Osteocyte (in vitro differentiated cells): ENCODE data around the gene MRPS16. TPM values are rescaled to one million over a fixed set of nuclear protein-coding genes. Genes with fewer than 3 reads are reported as not detected.

ENCODE experiments used
- DNase-seq: peaks from one replicate; pipeline ENCODE4 v3.0.0; 2021; ENCODE audit warnings: mixed read lengths; ENCODE audit not compliant: unreplicated experiment; ENCODE audit errors: extremely low spot score
- H3K27ac Mint-ChIP-seq: one replicate; pipeline ENCODE4 v1.8.0; 2021; ENCODE audit warnings: mild to moderate bottlenecking, mixed read lengths; ENCODE audit not compliant: unreplicated experiment
- H3K27me3 Mint-ChIP-seq: one replicate; pipeline ENCODE4 v1.8.0; 2021; ENCODE audit warnings: mixed read lengths; ENCODE audit not compliant: unreplicated experiment
- H3K36me3 Mint-ChIP-seq: one replicate; pipeline ENCODE4 v1.8.0; 2021; ENCODE audit warnings: mixed read lengths; ENCODE audit not compliant: unreplicated experiment
- H3K4me1 Mint-ChIP-seq: one replicate; pipeline ENCODE4 v1.8.0; 2021; ENCODE audit warnings: mixed read lengths; ENCODE audit not compliant: unreplicated experiment
- H3K4me3 Mint-ChIP-seq: one replicate; pipeline ENCODE4 v1.8.0; 2021; ENCODE audit warnings: mild to moderate bottlenecking, moderate library complexity, mixed read lengths; ENCODE audit not compliant: unreplicated experiment
- H3K9me3 Mint-ChIP-seq: one replicate; pipeline ENCODE4 v1.8.0; 2021; ENCODE audit warnings: mixed read lengths; ENCODE audit not compliant: unreplicated experiment
- CTCF ChIP-seq: fragments of 200-600 bp; sonication (generic); IDR thresholded peaks from 2 replicates; pipeline ENCODE4 v1.5.0; 2021; ENCODE audit warnings: antibody characterized with exemption, mild to moderate bottlenecking, moderate library complexity
- total RNA-seq: library from RNA; stranded (reverse); gene quantifications from 2 replicates; pipeline ENCODE4 v1.2.1, GENCODE V29; 2021

Gene MRPS16
- total RNA-seq, 1 donor from 2014 or later, result 78.6 TPM

GRCh38 chr10:73239908-73240307 lies 12.5 kb downstream of the MRPS16 start:
- Mint-ChIP-seq H3K27me3 (no peaks in the 10 kb centered on the region), H3K27ac (no peak overlapping the region), H3K4me1 (peaks cover 10% of the 10 kb centered on the region), H3K36me3 (peaks cover 23% of the 10 kb centered on the region), H3K9me3 (no peaks in the 10 kb centered on the region), H3K4me3 (no peak overlapping the region)
- no peak for TF ChIP-seq CTCF
- DNase-seq, result no peak

GRCh38 chr10:73238990-73239566 lies 13.4 kb downstream of the MRPS16 start:
- Mint-ChIP-seq H3K4me1 (peaks cover 3% of the 10 kb centered on the region), H3K4me3 (no peak overlapping the region), H3K27me3 (no peaks in the 10 kb centered on the region), H3K36me3 (peaks cover 18% of the 10 kb centered on the region), H3K27ac (no peak overlapping the region), H3K9me3 (no peaks in the 10 kb centered on the region)
- TF ChIP-seq CTCF, result no peak
- no peak for DNase-seq

GRCh38 chr10:73234695-73235094 lies 17.7 kb downstream of the MRPS16 start:
- Mint-ChIP-seq H3K9me3 (no peaks in the 10 kb centered on the region), H3K27ac (no peak overlapping the region), H3K4me1 (no peaks in the 10 kb centered on the region), H3K36me3 (peaks cover 24% of the 10 kb centered on the region), H3K4me3 (no peak overlapping the region), H3K27me3 (no peaks in the 10 kb centered on the region)
- no peak for DNase-seq
- no peak for TF ChIP-seq CTCF

- no peak overlapping the region for H3K27ac Mint-ChIP-seq
Measured at GRCh38 chr10:73233883-73234282, 18.6 kb downstream of the MRPS16 start.

GRCh38 chr10:73232887-73233286 lies 19.6 kb downstream of the MRPS16 start:
- Mint-ChIP-seq H3K9me3 (no peaks in the 10 kb centered on the region), H3K27me3 (no peaks in the 10 kb centered on the region), H3K4me1 (no peaks in the 10 kb centered on the region), H3K4me3 (no peak overlapping the region), H3K36me3 (peaks cover 30% of the 10 kb centered on the region), H3K27ac (no peak overlapping the region)
- no peak for DNase-seq
- TF ChIP-seq CTCF, result peak; percentile 8

More at GRCh38 chr10:73233883-73234282, 18.6 kb downstream of the MRPS16 start:
- Mint-ChIP-seq H3K27me3 (no peaks in the 10 kb centered on the region), H3K36me3 (peaks cover 24% of the 10 kb centered on the region), H3K4me3 (no peak overlapping the region), H3K4me1 (no peaks in the 10 kb centered on the region), H3K9me3 (no peaks in the 10 kb centered on the region)
- no peak for DNase-seq
- no peak for TF ChIP-seq CTCF
